GM21723 (cell line): ENCODE data around the gene DNMT3A.

ENCODE experiments used
- ATAC-seq: cut with Tn5 transposase; IDR thresholded peaks from one replicate; pipeline ENCODE4 v1.9.1; 2021; ENCODE audit warnings: mild to moderate bottlenecking, moderate library complexity; ENCODE audit not compliant: unreplicated experiment

The DNMT3A gene

DNA sequence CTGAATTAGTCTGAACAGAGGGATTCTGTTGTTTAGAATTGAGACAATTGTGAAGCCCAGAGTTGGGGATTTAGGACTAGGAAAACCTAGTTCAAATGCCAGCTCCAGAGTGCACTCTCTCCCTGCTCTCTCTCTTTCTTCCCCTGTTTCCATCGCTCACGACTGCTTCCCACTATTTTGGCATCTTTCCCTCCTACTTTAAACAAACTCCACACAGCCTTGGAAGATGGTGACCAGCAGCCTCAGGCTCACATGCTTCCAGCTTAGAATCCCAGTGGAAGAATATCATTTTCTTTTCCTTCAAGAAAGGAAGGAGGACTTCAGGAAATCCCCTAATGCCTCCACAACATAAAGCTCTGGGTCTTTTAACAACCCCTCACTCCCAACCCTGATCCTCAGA lies 6.1 kb upstream of the DNMT3A start:
- ATAC-seq: no peak

DNA sequence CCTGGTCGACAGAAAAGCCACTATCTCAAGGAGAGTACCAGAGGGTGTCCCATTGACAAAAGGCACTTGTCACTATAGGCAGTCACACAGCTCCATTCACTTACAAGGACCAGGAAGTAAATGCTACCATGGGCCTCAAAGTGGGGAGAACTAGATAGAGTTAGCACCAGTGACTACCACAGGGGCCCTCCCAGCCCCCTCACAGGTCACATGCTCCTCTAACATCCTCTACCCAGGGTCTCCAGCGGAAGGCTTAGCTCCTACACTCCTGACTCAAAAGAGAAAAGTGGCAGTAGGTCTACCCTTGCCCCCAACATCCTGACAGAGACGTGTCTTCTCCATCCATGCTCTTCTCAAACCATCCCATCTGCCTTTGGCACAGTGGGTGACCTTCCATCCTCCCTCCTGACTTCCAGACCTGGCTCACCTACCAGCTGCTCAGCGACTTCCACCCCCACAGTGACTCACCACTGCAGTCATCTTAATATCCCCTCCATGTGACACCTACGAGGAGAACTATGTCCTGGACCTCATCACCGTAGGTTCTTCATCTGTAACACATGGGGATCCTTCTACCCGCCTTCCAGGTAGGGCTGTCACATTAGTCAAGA lies 5.6 kb upstream of the DNMT3A start:
- no peak for ATAC-seq

DNA sequence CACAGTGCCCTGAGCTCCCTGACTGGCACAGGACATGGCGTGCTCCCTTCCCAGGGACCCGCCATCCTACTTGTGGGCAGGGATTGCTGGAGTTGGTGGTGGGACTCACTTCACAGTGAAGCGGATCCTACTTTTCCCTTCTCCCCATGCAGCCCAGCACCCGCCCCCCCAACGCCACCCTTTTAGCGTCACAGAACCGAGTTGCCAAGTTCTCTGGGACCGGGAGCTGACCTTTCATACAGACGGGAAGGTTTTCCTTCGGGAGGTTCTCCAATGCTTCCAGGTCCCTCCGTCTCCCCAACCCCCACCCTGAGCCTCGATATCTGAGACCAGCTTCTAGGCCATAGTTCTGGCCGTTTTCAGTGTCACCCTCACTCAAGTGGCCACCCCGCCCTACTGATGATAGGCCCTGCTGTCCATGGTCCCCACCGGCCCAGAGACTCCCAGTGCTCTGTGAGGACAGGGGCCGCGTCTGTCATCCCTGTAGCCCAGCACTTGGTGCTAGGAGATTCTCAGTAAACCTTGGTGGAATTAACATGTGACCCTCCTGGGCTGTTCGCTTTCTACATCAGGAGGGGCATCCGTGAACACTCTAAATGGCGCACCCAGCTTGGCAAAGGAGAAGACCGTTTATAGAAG lies 1.6 kb upstream of the DNMT3A start:
- no peak for ATAC-seq

DNA sequence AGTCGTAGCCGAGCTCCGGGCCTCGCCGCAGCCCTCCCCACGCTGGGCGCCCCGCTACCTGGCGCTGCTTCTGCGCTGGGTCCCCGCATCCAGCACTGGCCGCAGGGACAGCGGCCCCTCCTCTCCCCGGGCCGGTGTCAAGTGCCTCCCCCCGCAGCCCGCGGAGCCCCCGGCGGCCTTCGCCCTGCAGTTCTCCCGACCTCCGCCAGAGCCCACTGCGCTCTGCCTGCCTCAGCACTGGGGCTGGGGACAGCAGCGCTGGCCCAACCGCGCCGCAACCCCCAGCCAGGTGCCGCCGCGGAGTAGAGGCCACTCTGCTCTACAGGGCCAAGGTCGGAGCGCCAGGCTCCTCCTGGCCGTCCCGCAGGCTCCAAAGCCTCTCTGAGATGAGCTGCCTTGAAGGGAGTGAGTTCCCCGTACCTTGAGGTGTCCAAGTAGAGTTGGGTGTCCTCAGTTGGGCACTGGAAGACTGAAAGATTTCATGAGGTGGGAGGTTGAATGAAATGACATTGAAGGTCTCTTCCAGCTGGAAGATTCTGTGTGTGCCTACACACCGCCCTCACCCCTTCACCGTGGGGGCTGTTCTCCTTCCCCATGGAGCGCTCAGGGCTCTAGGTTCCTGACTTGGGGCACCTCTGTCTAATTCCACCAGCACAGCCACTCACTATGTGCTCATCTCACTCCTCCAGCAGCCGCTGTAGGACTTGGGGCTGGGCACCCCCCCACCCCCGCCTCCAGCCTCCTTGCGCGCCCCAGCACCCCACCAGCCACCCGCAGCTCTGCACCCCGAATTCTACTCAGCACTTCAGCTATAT lies 854 bp upstream of the DNMT3A start:
- peak; percentile 77 for ATAC-seq

DNA sequence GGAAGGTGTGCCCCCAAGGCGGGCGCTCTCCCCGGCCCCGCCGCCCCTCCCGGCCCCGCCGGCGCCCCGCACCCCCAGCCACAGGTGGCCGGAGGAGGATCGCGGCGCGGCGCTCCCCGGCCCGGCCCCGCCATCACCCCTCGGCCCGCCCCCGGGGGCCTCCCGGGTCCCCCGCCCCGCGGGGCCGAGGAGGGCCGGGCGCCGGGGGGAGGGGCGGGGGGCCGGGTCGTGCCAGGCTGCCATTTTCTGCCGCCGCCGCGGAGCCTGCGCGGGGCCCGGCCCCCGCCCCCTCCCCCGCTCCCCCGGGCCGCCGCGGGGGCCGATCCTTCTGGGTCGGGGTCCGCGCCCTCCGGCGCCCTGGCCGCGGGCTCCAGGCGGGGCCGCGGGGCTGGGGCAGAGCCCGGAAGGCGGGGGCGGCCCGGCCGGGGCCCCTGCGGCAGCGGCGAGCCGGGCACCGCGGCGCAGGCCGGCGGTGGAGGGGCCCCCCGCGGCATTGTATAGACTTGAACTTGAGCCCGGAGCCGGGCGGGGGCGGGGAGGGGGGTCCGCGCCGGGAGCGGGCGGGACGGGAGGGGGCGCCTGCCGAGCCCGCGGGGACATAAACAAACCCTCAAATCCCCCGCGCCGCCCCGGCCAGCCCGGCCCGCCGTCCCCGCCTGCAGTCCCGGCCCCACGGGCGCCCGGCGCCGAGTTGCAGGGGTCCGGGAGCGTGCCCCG lies 556 bp downstream of the DNMT3A start:
- peak; percentile 22 for ATAC-seq

DNA sequence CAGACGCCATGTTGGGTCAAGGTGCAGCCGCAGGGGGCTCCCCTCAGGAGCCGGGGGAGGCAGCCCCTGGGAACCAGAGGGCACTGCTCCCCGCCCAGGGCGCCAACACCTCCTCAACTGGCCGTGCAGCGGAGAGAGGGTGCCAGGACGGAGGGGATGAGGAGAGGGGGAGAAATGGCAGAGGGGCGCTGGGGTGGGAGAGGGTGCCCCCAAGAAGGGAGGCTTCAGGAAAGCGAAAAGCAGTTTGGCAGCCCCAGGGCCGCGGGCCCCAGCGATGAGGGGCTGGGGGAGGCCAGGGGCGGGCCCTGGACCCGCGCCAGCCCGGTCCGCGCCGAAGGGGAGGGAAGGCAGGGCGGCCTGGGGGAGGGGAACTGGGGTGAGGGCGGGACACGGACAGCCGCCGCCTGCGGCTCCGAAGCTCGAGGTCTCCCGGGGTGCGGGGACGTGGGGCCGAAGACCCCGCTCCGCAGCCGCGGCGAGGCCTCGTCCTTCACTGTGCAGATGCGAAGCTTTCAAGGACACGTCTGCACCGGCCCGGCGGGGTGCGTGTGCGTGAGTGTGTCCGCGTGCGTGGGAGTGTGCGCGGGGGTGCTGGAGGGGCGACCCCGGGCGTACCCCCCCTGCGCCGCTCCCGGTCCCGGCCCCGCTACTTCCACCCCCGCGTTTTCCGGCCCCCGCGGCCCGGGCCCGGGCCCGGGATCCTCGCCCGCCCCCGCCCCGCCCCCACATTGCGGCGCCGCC lies 1.4 kb downstream of the DNMT3A start:
- peak; percentile 3 for ATAC-seq

DNA sequence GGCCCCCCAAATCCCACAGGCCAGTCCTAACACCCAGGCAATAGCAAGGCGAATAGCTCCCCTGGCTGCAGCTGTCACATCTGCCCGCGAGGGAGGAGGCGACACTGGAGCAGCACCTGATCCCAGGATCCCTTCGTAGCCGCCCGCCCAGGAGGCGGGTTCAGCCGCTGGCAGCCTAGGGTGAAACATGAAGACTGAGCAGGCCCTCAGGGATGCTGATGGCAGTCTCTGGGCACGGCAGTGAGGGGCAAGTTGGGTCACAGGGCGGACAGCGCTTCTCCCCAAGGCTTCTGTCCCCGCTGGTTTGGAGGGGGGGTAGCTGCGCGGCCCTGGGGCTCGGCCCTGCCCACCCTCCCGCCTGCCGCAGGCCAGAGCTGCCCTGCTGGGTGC lies 1.9 kb downstream of the DNMT3A start:
- ATAC-seq: no peak

DNA sequence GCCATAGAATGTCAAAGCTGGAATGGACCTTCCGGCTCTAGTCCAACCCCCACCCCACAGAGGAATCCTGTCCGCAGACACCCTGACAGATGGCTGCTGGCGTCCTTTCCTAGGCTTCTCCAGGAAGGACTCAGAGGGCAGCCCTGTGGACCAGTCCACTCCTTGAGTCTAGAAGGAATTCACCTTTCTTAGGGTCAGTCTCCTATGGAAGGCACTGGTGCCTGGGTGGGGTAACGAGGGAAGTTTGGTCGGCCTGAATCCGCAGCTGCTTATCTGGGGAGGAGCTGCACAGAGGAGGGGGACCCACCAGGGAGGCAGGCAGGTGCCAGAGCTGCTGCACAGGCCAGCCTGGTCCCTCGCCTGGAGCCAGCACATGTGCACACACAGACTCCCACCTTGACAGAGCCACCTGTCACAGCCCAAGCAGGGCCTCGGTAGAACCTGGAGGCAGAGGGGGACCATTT lies 2.5 kb downstream of the DNMT3A start:
- ATAC-seq: no peak

DNA sequence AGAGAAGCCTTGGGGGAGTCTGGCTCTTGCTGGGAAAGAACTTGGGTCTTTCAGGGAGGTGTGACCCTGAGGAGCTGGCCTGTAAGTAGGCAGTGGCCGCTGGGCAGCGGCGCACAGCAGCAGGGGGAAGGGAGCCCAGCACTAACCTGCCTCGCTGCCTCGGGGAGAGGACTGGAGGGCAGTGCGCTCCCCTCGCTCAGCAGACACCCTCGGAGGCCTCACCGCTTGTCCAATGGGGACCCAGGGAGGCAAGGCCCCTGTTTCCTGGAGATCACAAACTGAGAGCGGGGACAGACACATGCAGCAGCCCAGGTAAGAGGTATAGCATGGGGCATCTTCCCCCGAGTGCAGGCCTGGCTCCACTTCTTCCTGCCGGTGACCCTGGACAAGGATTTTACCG lies 3.3 kb downstream of the DNMT3A start:
- ATAC-seq: no peak

DNA sequence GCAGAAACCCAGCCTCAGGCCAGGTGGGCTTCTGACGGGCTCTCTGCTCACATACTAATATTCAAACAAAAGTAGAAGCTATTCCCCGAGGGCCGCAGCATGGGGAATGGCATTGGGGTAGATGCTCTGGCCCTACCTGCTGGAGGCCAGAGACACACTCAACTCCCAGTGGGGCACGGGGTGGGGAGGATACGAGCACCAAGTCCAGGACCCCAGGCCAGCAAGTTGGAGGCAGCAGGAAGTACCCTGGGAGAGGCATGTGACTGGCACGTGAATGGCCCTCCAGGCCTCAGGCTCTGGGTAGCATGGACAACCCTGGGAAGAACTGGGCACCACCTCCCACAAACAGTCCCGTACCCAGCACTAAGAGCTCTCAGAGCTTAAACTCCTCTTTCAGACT lies 3.8 kb downstream of the DNMT3A start:
- no peak for ATAC-seq

DNA sequence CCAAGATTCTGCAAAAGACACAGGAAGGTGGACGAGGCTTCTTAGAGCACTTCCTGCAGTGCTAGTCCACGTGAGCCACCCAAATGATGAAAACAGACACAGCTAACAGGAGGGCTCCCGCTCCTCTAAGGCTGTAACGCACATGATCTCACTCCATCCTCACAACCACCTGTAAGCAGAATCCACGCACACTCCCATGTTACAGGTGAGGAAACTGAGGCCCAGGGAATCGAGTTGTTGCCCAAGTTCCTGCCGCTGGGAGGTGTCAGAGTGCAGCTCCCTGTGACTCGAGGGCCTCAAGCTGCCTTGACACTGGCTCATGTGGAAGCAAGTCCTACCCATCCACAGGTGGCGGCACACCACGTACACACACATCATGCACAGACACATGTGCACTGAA lies 4.4 kb downstream of the DNMT3A start:
- ATAC-seq: no peak

DNA sequence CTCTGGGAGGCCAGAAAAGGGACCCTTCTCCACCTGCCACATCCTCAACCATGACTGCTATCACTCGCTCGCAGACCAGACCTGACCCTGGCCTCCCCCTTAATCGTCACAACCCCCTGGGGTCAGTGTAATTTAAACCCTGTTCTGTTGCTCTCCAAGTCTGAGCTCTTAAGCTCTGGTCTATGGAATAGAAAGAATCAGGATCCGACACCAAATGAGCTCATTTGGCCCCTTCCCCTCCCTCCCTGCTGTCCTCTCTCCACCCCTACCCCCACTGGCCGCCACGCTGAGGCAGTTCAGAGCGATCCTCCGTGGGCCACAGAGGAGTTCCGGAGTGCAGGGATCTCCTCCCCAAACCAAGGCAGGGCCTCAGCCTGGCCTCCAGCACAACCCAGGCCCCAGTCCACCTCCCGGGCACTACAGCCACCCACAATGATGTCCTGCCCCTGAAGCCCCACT lies 5.3 kb downstream of the DNMT3A start:
- no peak for ATAC-seq

DNA sequence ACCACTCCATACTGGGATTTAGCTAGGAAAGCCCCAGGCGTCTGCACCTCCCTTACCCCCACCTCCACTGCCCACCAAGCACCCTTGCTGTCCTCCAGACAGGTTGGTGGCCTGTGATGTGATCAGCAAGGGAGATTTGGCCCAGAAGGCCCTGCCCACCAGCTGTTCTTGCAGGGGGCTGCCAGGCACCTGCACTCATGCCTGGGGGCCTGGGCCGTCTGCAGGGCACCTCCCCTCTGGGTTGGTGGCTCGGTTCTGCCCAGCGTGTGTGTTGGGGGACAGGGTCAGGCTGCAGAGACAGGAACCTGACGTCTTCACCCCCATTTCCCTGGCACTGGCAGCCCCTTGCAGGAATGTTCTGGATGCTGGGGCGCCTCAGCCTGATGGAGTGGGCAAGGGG lies 5.8 kb downstream of the DNMT3A start:
- no peak for ATAC-seq

DNA sequence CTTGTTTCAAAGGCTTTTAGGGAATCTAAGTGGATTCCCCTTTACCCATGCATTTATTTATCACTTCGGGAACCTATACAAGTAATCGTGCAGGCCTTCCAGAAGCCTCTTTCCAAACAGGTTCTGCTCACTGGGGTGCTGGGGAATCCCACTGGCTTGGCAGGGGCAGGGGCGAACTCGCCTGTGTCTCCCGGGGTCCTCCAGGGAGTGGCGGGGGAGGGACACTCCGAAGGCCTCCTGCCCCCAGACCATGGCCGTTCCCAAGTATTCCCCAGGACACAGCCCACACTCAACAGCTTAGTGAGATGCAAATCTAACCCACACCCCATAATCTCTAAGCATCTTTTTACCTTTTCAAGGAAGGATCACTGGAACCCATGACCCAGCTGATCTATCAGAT lies 6.5 kb downstream of the DNMT3A start:
- ATAC-seq: no peak

DNA sequence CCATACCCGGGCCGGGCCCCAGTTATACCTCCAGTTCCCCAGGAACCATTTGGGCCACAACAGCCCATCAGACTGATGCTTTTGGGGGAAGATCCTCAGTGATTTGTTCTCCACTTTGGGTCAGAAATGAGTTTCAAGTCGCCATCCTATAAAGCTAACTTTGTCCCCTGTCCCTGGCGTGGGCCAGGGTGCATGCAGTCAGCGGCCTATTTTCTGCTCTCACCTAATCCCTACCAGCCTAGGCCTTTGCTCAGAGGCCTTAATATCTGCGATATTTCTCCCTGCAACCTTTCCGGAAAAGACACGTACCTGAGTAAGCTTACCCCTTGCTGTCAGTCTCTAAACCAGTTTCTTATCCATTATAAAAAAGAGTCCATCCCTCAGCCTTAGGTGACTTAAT lies 7.2 kb downstream of the DNMT3A start:
- no peak for ATAC-seq

DNA sequence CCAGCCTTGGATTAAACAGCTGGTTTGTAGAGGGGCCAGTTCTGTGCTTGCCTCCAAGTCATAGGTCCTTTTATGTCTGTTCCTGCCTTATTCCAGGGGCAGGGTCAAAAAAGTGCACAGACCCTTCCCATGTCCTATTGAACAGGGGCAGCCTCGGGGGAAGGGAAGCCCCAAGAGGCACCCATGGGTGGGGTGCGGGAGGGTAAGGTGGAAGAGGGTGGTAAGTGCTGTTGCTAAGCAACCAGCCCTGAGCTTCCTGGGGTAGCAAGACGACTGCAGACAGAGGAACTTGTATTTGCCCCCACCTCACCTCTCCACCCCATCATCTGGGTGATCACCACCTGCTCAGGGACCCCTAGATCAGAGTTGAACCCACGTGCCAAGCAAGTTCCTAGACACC lies 7.7 kb downstream of the DNMT3A start:
- ATAC-seq: no peak

DNA sequence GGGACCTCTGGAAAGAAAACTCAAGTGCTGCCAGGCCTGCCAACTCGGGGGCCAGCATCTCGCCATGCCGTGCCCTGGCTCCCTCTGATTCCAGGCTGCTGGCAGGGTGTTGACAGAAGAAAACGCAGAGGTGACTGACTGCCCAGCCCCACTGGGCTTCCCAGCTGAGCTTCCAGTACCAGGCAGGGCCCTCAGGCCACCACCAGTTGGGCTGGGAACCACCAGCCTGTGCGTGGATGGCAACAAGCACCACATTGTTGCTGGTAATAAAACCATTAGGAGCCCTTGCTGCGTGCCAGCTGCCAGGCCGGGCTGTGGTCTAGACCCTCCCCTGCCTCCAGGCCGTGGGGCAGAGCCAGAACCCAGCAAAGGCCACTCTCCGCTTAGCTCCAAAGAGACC lies 9.2 kb downstream of the DNMT3A start:
- ATAC-seq: no peak

DNA sequence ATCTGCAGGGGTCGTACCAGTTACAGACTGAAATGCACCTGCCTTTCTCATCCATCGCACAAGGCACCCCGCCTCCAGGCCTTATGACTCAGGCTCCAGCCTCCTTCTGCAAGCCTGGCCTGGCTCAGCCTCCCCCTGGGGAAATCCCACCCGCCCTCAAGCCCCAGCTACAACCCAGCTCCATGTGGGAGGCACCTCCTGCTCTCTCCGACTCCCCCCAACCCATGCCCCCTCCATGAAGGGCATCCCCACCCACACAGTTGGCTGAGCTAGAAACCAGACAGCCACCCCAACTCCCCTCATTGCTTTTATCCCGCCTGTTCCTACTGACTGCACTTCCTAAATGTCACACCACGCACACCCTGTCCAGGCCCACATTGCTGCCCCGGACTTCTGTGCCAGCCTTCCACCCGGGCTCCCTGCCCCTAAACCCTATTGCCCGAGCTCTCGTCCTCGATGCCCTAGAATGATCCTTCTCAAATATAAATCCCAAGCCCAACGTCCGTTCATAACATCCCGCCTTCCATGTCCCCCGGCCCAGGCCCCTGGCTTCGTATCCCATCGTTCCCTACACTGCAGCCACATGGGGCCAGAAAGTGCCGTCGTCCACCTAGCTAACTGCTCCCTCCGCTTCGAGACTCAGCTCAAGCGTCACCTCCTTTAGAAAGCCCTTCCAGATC lies 9.9 kb downstream of the DNMT3A start:
- ATAC-seq: no peak

DNA sequence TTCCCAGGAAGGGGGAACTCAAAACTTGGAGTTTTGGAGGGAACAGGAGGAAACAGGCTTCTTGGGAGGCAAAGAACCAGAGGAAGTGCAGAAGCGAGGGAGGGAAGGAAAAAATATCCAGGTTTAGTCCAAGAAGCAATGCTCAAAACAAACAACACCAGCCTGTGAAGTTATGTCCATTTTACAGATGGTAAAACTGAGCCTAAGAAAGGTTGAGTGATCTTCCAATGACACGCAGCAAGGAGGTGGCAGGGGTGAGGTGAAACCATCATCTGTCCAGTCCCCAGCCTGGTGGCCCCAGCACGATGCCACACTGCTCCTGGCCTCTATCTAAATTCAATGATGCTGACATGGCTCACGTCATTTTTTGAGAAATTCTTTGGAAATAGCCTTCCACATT lies 10.8 kb downstream of the DNMT3A start:
- ATAC-seq: no peak

DNA sequence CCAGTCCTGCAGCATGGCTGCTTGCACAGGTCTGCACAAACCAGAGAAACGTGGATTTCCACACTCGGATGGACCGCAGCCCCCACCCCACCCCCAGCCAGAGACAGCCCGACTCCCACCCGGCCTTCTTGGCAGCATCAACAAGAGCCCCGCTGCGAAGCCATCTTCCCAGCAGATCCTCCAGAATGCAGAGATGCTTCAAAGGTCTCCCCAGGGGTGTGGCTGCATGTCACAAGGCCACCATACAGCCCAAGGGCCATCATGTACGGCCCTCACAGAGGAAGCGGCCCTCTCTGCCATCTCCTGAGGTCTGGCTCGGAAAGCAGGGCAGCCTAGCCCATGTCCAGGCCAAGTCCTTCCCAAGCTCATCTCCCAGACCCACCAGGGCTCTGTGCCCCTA lies 11.5 kb downstream of the DNMT3A start:
- ATAC-seq: no peak
